Parathyroid adenoma (tissue), 2 donors: ENCODE measurements around the gene WASHC2A.
"Not testable (repeated sequence)": the region's sequence is repeated elsewhere in the genome, so short reads cannot be mapped to it uniquely, and the experiment has no call there.

ENCODE experiments used
- H2AFZ ChIP-seq: fragments of 300-600 bp; sonication (generic); one replicate; pipeline ENCODE4 v1.7.0; 2017; ENCODE audit warnings: antibody characterized with exemption, mild to moderate bottlenecking
- H3K27ac ChIP-seq: fragments of 300-600 bp; sonication (generic); one replicate; pipeline ENCODE4 v1.7.0; 2017
- H3K27me3 ChIP-seq: fragments of 300-600 bp; sonication (generic); one replicate; pipeline ENCODE4 v1.7.0; 2017; ENCODE audit warnings: low read length; ENCODE audit not compliant: control insufficient read depth, insufficient read depth
- H3K36me3 ChIP-seq: fragments of 300-600 bp; sonication (generic); one replicate; pipeline ENCODE4 v1.7.0; 2017; ENCODE audit warnings: low read length; ENCODE audit not compliant: control insufficient read depth, insufficient read depth
- H3K4me1 ChIP-seq: fragments of 300-600 bp; sonication (generic); one replicate; pipeline ENCODE4 v1.7.0; 2017; ENCODE audit warnings: control low read depth
- H3K4me2 ChIP-seq: fragments of 300-600 bp; sonication (generic); one replicate; pipeline ENCODE4 v1.7.0; 2017; ENCODE audit warnings: low read length
- H3K4me3 ChIP-seq: fragments of 300-600 bp; sonication (generic); one replicate; pipeline ENCODE4 v1.7.0; 2017; ENCODE audit warnings: low read depth, low read length
- H3K79me2 ChIP-seq: fragments of 300-600 bp; sonication (generic); one replicate; pipeline ENCODE4 v1.7.0; 2017; ENCODE audit warnings: control low read depth
- H3K9ac ChIP-seq: fragments of 300-600 bp; sonication (generic); one replicate; pipeline ENCODE4 v1.7.0; 2017; ENCODE audit warnings: mild to moderate bottlenecking
- H3K9me3 ChIP-seq: fragments of 300-600 bp; sonication (generic); one replicate; pipeline ENCODE4 v1.7.0; 2017; ENCODE audit warnings: low read length; ENCODE audit not compliant: control insufficient read depth
- donor health status: primary hyperparathyroidism.

WASHC2A gene

GRCh38 chr10:50075544-50075943, 7.8 kb downstream of the WASHC2A start:
- not testable (repeated sequence) for H3K4me3 ChIP-seq, H3K4me1 ChIP-seq, H3K27ac ChIP-seq, H3K79me2 ChIP-seq, H2AFZ ChIP-seq, H3K36me3 ChIP-seq, H3K4me2 ChIP-seq, H3K9ac ChIP-seq, H3K27me3 ChIP-seq, H3K9me3 ChIP-seq

DNA sequence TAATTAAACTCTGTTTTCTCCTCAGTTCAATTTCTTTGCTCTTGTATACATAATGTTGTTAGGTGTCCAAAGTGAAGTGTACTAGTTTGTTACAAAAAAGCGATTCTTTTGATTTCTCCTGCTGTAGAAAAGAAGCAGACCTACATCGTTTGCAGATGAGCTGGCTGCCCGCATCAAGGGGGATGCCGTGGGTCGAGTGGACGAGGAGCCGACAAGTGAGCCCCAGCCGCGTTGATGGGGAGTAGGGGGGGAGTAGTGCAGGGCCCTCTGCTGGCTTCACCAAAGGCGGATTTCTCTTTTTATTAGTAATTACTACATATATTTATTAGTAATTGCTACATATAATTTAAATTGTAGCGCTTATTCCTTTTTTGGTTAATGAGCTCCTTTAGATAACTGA, 23.6 kb downstream of the WASHC2A start:
- H3K4me1 ChIP-seq, H3K27me3 ChIP-seq, H3K4me3 ChIP-seq, H3K27ac ChIP-seq, H3K9ac ChIP-seq, H3K9me3 ChIP-seq, H3K36me3 ChIP-seq, H3K4me2 ChIP-seq, H3K79me2 ChIP-seq, H2AFZ ChIP-seq: not testable (repeated sequence)

DNA sequence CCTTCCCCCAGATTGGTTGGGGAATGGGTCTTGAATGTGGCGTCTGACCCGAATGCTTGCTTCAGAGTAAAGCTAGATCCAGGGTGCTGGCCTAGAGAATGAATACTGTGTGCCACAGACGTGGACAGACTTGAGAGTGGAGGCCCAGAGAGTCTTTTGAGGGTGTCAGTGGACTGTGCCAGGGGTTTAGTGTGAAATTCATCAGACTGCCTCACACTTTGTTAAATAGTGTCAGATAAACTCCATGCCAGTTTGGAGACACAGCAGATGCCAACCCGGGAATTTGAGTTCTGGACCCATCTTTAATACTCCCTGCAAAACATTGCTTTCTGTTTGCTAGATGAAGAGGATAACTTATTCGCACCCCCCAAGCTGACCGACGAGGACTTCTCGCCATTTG, 25.2 kb downstream of the WASHC2A start:
- H3K4me3 ChIP-seq, H3K9ac ChIP-seq, H2AFZ ChIP-seq, H3K4me1 ChIP-seq, H3K9me3 ChIP-seq, H3K4me2 ChIP-seq, H3K36me3 ChIP-seq, H3K27ac ChIP-seq, H3K79me2 ChIP-seq, H3K27me3 ChIP-seq: not testable (repeated sequence)

DNA sequence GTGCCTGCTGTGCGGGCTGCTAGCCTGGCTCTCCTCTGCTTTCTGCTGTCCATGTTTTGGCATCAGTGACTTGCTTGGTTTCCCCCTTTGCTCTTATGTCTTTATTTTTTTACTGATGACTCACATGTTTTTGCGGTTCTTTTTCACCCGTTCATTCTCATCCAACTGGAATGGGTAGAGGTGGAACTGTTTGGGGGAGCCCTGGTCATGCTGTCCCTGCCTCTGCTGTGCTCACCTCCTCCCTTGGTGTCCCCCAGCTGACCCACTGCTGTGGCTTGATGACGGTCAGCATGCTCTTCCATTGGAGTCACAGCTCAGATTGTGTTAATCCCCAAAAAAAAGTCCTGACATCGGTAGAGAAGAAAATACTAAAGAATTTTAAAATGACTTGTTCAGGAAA, 26.9 kb downstream of the WASHC2A start:
- H3K9ac ChIP-seq, H3K36me3 ChIP-seq, H3K27ac ChIP-seq, H3K4me2 ChIP-seq, H3K4me1 ChIP-seq, H3K27me3 ChIP-seq, H2AFZ ChIP-seq, H3K79me2 ChIP-seq, H3K9me3 ChIP-seq, H3K4me3 ChIP-seq: not testable (repeated sequence)

DNA sequence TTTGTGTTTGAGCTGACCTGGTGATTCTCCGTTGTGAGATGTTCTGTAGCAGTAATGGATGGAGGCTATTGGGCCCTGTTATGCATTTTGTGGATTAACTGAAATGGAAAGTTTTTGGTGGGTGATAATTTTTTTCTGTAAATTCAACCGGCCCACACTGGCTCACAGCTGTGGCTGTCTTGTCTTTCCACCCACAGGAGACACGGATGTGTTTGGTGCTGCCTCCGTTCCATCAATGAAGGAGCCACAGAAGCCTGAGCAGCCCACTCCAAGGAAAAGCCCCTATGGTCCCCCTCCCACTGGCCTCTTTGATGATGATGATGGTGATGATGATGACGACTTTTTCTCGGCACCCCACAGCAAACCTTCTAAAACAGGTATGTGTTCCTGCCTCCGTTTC, 27.6 kb downstream of the WASHC2A start:
- not testable (repeated sequence) for H3K79me2 ChIP-seq, H3K27ac ChIP-seq, H2AFZ ChIP-seq, H3K27me3 ChIP-seq, H3K9me3 ChIP-seq, H3K4me1 ChIP-seq, H3K4me3 ChIP-seq, H3K9ac ChIP-seq, H3K4me2 ChIP-seq, H3K36me3 ChIP-seq

- H3K4me3 ChIP-seq, H3K79me2 ChIP-seq, H3K36me3 ChIP-seq, H3K9me3 ChIP-seq, H3K9ac ChIP-seq, H3K4me2 ChIP-seq, H3K27ac ChIP-seq, H3K4me1 ChIP-seq, H2AFZ ChIP-seq, H3K27me3 ChIP-seq: not testable (repeated sequence)
These were observed 29.0 kb downstream of the WASHC2A start for GRCh38 chr10:50096722-50097121.

DNA sequence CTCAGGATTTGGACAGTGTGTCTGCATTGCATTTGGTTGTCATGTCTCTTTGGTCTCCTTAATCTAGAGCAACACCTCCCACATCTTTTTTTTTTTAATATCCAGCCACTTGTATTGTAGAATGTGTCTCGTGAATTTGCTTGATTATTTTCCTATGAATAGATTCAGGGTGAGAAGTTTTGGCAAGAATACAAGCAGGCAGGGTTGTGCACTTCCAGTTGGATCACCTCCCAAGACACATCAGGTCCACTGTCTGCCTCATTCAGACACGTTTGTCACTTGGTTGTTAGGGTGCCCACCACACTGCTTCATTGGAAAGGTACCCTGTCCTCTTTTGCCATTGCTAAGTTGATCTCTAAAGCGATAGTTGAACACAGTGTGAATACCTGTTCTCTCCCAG, 30.9 kb downstream of the WASHC2A start:
- not testable (repeated sequence) for H3K79me2 ChIP-seq, H3K27ac ChIP-seq, H2AFZ ChIP-seq, H3K4me3 ChIP-seq, H3K27me3 ChIP-seq, H3K4me1 ChIP-seq, H3K9me3 ChIP-seq, H3K36me3 ChIP-seq, H3K4me2 ChIP-seq, H3K9ac ChIP-seq

- not testable (repeated sequence) for H3K9ac ChIP-seq, H3K4me1 ChIP-seq, H3K4me3 ChIP-seq, H3K27ac ChIP-seq, H3K9me3 ChIP-seq, H3K4me2 ChIP-seq, H2AFZ ChIP-seq, H3K27me3 ChIP-seq, H3K79me2 ChIP-seq, H3K36me3 ChIP-seq
These were observed 33.4 kb downstream of the WASHC2A start for GRCh38 chr10:50101139-50101582.

GRCh38 chr10:50101747-50102146, 34.0 kb downstream of the WASHC2A start:
- H3K79me2 ChIP-seq, H3K9ac ChIP-seq, H3K4me3 ChIP-seq, H3K27me3 ChIP-seq, H3K36me3 ChIP-seq, H3K9me3 ChIP-seq, H3K4me1 ChIP-seq, H3K27ac ChIP-seq, H3K4me2 ChIP-seq, H2AFZ ChIP-seq: not testable (repeated sequence)

GRCh38 chr10:50102267-50102666, 34.5 kb downstream of the WASHC2A start:
- not testable (repeated sequence) for H3K9ac ChIP-seq, H3K79me2 ChIP-seq, H2AFZ ChIP-seq, H3K4me1 ChIP-seq, H3K27me3 ChIP-seq, H3K4me3 ChIP-seq, H3K27ac ChIP-seq, H3K9me3 ChIP-seq, H3K4me2 ChIP-seq, H3K36me3 ChIP-seq

DNA sequence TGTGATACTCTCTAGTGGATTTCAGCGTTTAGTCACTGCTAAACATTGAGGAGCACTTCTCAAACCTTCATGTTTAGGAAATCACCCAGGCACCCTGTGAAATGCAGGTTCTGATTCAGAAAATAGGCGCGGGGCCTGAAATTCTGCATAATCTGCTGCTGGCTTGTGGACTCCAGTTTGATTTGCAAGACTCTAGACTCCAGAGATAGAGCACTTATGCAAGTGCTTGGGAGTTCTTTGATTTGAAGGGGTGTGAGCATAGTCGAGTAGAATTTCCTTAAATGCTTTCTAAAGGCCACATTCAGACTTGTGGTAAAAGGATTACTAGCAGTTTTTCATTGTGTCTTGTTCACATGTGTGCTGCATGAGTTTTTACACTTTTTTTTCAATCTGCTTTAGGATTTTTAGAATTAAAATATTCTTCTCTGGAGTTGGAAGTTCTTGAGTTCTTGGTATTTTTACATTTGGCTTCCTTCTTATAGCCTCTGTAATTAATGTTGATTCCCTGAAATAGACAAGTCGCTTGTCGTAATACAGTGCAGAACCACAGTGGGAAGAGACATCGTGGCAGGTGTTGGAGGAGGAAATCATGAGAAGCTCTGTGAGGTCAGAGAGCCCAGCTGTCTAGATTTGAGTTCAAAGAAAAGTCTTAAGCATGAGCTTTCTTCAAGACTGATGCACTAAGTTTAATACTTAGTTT, 41.4 kb downstream of the WASHC2A start:
- not testable (repeated sequence) for H3K4me3 ChIP-seq, H3K4me2 ChIP-seq, H3K36me3 ChIP-seq, H2AFZ ChIP-seq, H3K27me3 ChIP-seq, H3K9me3 ChIP-seq, H3K27ac ChIP-seq, H3K4me1 ChIP-seq, H3K9ac ChIP-seq, H3K79me2 ChIP-seq
